ENCODE data around the gene GAPT. TPM values are rescaled to one million over a fixed set of nuclear protein-coding genes. Genes with fewer than 3 reads are reported as not detected.

GAPT gene
- total RNA-seq, 1 experiment from 2014 or later = not detected

- Histone ChIP-seq H3K79me2 (ENCODE audit: low read length) (no peaks in the 10 kb centered on the region), H3K27me3 (ENCODE audit: low read length) (peaks cover 15% of the 10 kb centered on the region), H3K4me3 (ENCODE audit: low read length) (no peak overlapping the region), H3K4me1 (ENCODE audit: insufficient read depth, low read length) (no peaks in the 10 kb centered on the region), H3K9me3 (ENCODE audit: low read length) (no peaks in the 10 kb centered on the region), H3F3A (ENCODE audit: low read length, unreplicated experiment) (no peaks in the 10 kb centered on the region), H3K9me2 (replicated peaks; ENCODE audit: low read length) (no peaks in the 10 kb centered on the region), H4K20me1 (ENCODE audit: low read length) (no peaks in the 10 kb centered on the region), H3K27ac (ENCODE audit: low read length) (no peak overlapping the region), H2AFZ (ENCODE audit: low read length) (no peak overlapping the region), H3K4me2 (ENCODE audit: low read length) (no peak overlapping the region), H3K36me3 (ENCODE audit: low read depth, low read length) (no peaks in the 10 kb centered on the region), H3K9ac (ENCODE audit: low read length) (no peak overlapping the region)
- BruUV-seq (replicated peaks) = no TSS peak
- no peak for DNase-seq
- TF ChIP-seq CTCF (conservative IDR thresholded peaks at IDR 0.05; ENCODE audit: low read depth, low read length) (no peak), EZH2 (IDR thresholded peaks at IDR 0.05; ENCODE audit: low read length, unreplicated experiment) (no peak), EZH2phosphoT487 (IDR thresholded peaks at IDR 0.05; ENCODE audit: borderline replicate concordance, low read length) (no peak)
- intact Hi-C loops (cut with micrococcal nuclease) = no loop called here
- ChIA-PET POLR2A (ENCODE audit: unreplicated experiment) (no interaction called here), CTCF (no interaction called here)
- ATAC-seq = no peak
These were observed 6.2 kb downstream of the GAPT start for GRCh38 chr5:58497386-58497785.

GRCh38 chr5:58497921-58498320 lies 6.7 kb downstream of the GAPT start:
- DNase-seq (no peak), ATAC-seq (no peak)
- Histone ChIP-seq H3K4me2 (ENCODE audit: low read length) (no peak overlapping the region), H3K9ac (ENCODE audit: low read length) (no peak overlapping the region), H4K20me1 (ENCODE audit: low read length) (no peaks in the 10 kb centered on the region), H3K36me3 (ENCODE audit: low read depth, low read length) (no peaks in the 10 kb centered on the region), H3F3A (ENCODE audit: low read length, unreplicated experiment) (no peaks in the 10 kb centered on the region), H3K27me3 (ENCODE audit: low read length) (peaks cover 19% of the 10 kb centered on the region), H3K4me3 (ENCODE audit: low read length) (no peak overlapping the region), H3K27ac (ENCODE audit: low read length) (no peak overlapping the region), H3K9me3 (ENCODE audit: low read length) (no peaks in the 10 kb centered on the region), H3K9me2 (replicated peaks; ENCODE audit: low read length) (no peaks in the 10 kb centered on the region), H2AFZ (ENCODE audit: low read length) (no peak overlapping the region), H3K79me2 (ENCODE audit: low read length) (no peaks in the 10 kb centered on the region), H3K4me1 (ENCODE audit: insufficient read depth, low read length) (no peaks in the 10 kb centered on the region)
- CTCF ChIA-PET = no interaction called here
- POLR2A ChIA-PET (ENCODE audit: unreplicated experiment) = no interaction called here
- TF ChIP-seq EZH2phosphoT487 (IDR thresholded peaks at IDR 0.05; ENCODE audit: borderline replicate concordance, low read length) = no peak
- TF ChIP-seq CTCF (conservative IDR thresholded peaks at IDR 0.05; ENCODE audit: low read depth, low read length) = no peak
- no peak for TF ChIP-seq EZH2 (IDR thresholded peaks at IDR 0.05; ENCODE audit: low read length, unreplicated experiment)
- no TSS peak for BruUV-seq (replicated peaks)
- intact Hi-C loops (cut with micrococcal nuclease) = loop anchor here (1.0 kb wide), 1 partner anchor 352 kb away; no protein-coding TSS in a partner anchor

GRCh38 chr5:58498340-58498942 lies 7.2 kb downstream of the GAPT start:
- Histone ChIP-seq H3K79me2 (ENCODE audit: low read length) (no peaks in the 10 kb centered on the region), H3K9me3 (ENCODE audit: low read length) (no peaks in the 10 kb centered on the region), H3K4me2 (ENCODE audit: low read length) (no peak overlapping the region), H3F3A (ENCODE audit: low read length, unreplicated experiment) (no peaks in the 10 kb centered on the region), H4K20me1 (ENCODE audit: low read length) (no peaks in the 10 kb centered on the region), H3K4me3 (ENCODE audit: low read length) (no peak overlapping the region), H3K27ac (ENCODE audit: low read length) (no peak overlapping the region), H3K27me3 (ENCODE audit: low read length) (peaks cover 23% of the 10 kb centered on the region), H3K9ac (ENCODE audit: low read length) (no peak overlapping the region), H2AFZ (ENCODE audit: low read length) (no peak overlapping the region), H3K9me2 (replicated peaks; ENCODE audit: low read length) (no peaks in the 10 kb centered on the region), H3K4me1 (ENCODE audit: insufficient read depth, low read length) (no peaks in the 10 kb centered on the region), H3K36me3 (ENCODE audit: low read depth, low read length) (no peaks in the 10 kb centered on the region)
- DNase-seq = peak; percentile 44
- ChIA-PET CTCF (no interaction called here), POLR2A (ENCODE audit: unreplicated experiment) (no interaction called here)
- no TSS peak for BruUV-seq (replicated peaks)
- intact Hi-C loops (cut with micrococcal nuclease) = loop anchor here (1.0 kb wide), 1 partner anchor 352 kb away; no protein-coding TSS in a partner anchor
- TF ChIP-seq EZH2phosphoT487 (IDR thresholded peaks at IDR 0.05; ENCODE audit: borderline replicate concordance, low read length) (no peak), CTCF (conservative IDR thresholded peaks at IDR 0.05; ENCODE audit: low read depth, low read length) (peak; percentile 69), EZH2 (IDR thresholded peaks at IDR 0.05; ENCODE audit: low read length, unreplicated experiment) (no peak)
- ATAC-seq = no peak
